Upper lobe of left lung (tissue), 4 donors: Measurements from ENCODE around the gene NSD2.

Experiments used
- CTCF ChIP-seq, 6 experiments: fragments of 450-650 bp in 4 of 6; fragments of 200-600 bp in 2 of 6; sonication (generic) in 2 of 6; IDR thresholded peaks; one replicate each; pipeline ENCODE4 v1.5.1; 2016 to 2019; ENCODE audit warnings: antibody characterized with exemption in 6 of 6
- EP300 ChIP-seq, 4 donors: sonication (generic); formaldehyde crosslinking; IDR thresholded peaks; one replicate each; pipeline ENCODE4 v1.5.1; 2017; ENCODE audit warnings: antibody characterized with exemption in 4 of 4, control low read depth in 2 of 4
- POLR2A ChIP-seq, 4 donors: fragments of 450-650 bp; IDR thresholded peaks; one replicate each; pipeline ENCODE4 v1.5.1; 2016 to 2017; ENCODE audit warnings: antibody characterized with exemption in 4 of 4, mild to moderate bottlenecking in 2 of 4

DNA sequence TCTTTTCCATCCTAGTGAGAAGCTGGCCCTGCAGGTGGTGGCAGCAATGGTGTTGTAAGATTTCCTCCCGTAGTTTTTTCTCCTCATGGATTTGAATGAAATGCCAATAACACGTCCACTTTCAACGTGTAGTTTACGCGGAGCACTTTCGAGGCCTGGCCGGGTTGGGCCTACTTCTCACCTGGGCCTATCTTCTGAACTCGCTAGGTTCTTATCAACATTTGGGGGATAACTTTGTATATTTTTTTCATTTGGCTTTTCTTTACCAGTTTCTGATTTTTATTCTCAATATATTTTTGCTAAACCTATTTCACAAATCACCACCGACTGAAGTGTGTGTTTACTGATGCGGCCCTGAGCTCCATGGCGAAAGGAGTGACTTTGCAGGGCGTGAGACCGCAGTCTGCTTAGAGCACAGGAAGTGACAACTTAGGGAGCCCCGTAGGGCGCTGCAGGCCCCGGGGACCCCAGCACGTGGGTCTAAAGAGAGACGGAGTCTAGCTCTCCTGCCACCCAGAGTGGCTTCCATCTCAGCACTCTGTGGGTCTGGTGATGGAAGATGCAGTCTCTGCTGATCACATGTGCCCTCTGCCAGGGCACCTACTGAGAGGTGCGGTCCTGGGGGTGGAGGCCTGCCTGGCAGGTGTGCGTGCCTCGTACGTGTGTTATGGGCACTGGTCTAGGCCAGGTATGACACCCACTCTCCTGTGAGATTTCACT is 108.4 kb downstream of the NSD2 start:
- no peak for TF ChIP-seq CTCF (IDR thresholded peaks at IDR 0.05)
- no peak for TF ChIP-seq EP300 (IDR thresholded peaks at IDR 0.05)
- no peak for TF ChIP-seq POLR2A (IDR thresholded peaks at IDR 0.05)
